Stimulated activated naive CD4-positive, alpha-beta T cell (primary cell): ENCODE measurements around the gene CARD14.
A peak's percentile ranks its signal among the peaks of the same experiment; 100 is the strongest.

Experiments
- DNase-seq, 6 experiments: peaks; one replicate each; lab custom pipeline; 2025; lab: John Stamatoyannopoulos, UW

The CARD14 gene

DNA sequence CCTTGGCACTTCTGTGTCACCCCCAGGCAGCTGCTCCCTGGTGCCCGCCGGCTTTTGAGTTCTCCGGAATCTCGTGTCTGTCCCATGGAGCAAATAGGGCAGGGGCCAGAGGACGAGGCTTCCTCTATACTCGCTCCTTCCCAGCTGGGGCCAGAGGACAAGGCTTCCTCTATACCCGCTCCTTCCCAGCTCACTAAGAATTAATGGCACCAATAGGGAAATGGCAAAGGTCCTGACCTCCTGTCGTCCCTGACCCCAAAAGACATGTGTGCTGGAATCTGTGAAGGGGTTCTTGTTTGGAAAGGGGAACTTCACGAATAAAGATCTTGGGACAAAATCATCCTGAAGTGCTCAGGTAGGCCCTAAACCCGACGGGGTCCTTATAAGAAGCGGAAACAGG lies 42.7 kb downstream of the CARD14 start:
- DNase-seq: no peak

GRCh38 chr17:80212962-80213642 lies 43.3 kb downstream of the CARD14 start:
- DNase-seq: no peak

- no peak for DNase-seq
Measured at GRCh38 chr17:80213643-80213975, 43.8 kb downstream of the CARD14 start.

GRCh38 chr17:80214012-80214877 lies 44.4 kb downstream of the CARD14 start:
- DNase-seq: no peak

DNA sequence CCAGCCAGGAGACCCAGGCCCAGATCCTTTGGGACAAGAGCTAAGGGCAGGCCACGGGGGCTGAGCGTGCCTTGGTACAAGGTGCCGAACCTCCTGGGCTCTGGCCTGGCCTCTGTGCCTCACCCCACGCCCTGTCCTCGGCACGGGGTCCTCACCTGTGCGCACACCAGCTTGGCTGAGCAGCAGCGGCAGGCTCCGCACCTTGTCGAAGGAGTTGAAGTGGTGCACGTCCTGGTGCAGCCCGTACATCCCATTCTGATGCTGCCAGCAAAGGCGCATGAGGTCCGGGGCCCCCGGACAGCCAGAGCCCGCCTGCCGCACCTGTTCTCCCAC lies 45.0 kb downstream of the CARD14 start:
- no peak for DNase-seq

DNA sequence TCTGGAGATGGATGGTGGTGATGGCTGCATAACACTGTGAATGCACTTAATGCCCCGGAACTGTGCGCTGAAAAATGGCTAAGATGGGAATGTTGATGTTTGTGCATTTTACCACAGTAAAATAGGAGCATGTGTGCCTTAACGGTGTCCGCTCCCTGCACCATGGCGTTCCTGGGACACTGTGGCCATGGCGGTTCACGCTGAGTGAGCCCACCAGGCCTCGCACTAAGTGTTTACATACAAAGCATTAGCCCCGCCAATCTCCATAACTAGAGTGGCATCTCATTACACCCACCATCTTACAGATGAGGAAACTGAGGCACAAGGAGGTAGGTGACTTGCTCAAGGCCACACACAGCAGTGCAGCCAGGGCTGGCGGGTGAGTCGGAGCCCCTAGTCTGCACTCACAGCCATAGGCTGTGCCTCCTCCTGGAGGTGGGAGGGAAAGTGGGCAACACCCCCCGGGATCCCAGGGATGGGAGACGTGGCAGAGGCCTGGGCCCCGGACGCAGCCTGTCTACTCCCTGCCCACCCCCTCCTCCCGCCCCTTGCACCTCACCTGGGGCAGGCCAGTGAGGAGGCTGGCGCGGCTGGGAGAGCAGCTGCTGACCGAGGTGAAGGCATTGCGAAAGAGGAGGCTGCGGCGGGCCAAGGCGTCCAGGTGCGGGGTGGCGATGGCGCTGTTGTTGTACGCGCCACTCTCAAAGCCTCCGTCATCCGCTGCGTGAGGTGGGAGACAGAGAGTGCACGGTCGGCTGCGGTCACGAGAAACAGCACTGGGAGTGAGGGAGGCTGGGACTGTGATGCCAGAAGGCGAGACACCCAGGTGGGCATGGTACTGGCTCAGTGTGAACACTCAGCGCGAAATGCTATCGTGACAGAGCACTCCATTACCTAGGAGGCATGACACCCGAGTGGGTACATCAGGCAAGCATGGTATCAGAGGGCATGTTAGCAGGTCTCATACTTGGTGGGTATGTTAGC lies 46.9 kb downstream of the CARD14 start:
- DNase-seq: no peak

- no peak for DNase-seq
Measured at GRCh38 chr17:80217703-80218362, 48.0 kb downstream of the CARD14 start.

DNA sequence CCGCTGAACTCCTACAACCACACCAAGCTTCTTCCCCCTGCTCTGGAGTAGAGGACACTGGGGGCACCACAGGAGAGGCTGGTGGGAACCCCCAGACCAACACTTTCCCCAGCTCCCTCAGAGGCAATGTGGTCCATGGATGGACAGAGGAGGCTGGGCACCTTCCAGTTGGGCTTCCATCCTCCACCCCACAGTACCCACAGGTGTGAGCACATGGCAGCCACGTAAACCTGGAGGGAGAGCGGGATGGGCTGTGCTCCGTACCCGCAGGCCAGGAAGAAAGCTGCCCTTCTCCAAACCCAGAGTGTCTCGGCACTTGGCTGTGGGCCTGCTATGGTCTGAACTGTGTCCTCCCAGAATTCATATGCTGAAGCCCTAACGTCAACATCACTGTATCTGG lies 48.6 kb downstream of the CARD14 start:
- no peak for DNase-seq

DNA sequence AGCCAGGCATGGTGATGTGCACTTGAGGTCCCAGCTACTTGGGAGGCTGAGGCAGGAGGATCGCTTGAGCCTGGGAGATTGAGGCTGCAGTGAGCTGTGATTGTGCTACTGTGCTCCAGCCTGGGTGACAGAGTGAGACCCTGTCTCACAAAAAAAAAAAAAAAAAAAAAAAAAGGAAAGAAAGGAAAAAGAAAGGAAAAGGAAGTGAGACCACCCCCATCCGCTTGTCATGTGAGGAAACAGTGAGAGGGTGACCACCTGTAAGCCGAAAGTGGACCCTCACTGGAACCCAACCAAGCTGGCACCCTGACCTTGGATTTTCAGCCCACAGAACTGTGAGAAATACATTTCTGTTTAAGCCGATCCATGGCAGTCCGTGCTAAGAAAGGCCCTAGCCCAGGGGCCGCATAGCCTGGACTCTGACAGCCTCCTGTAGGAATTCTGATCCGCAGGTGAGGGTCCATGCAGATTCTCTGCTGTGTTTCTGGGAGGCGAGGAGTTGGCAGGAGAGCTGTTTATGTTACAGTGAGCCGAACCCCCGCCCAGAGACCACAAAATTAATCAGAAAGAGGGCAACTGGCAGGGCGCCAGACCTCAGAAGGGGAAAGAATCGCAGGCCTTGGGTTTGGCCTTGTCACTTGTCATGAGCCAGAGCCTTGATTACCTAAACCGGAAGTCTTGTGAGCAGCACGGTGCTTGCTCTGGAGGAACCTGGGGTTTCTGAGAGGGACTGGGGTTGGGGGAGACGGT lies 49.4 kb downstream of the CARD14 start:
- DNase-seq: peak; percentile 75 to 89 (median 80)

- no peak for DNase-seq
Measured at GRCh38 chr17:80219763-80220053, 49.9 kb downstream of the CARD14 start.

DNA sequence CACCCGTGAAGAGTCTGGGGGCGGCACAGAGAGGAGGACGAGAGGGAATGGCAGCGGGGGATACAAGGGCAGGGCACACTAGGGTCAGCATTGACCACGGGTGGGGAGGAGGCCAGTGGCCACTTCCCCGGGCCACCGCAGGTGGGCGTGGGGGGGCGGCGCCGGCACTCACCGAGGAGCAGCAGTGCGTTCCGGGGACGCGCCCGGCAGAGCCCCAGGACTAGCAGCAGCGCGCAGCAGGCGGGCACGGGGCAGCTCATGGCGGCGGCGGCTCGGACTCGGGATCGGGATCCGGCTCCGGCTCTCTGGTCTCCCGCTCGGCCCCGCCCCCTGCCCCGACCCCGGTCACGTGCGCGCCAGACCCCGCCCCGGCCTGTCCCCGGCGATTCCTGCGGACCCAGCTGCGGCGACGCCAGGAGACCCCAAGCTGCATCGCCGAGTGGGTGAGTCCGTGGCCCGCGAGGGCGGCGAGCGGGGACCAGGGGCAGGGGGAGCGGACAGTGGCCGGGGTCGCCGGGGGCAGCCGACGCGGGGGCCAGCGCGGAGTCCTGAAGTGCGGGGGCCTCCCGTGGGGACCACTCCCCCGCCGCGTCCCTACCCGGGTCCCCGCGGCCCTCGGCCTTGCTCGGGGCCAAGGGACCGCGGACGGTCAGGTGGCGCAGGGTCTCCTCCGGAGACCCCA lies 50.4 kb downstream of the CARD14 start, which contains the start of the genes SGSH and SLC26A11:
Gene SGSH (minus strand): TSS at position 280 of the 682 bp plus-strand sequence. CDS start 20 bp downstream, at position 260.
Gene SLC26A11 (plus strand): TSS at position 374 of the 682 bp plus-strand sequence. CDS start 1,134 bp downstream, outside the sequence.
- peak in 5 of 6 experiments; percentile 32 to 65 (median 51) for DNase-seq

DNA sequence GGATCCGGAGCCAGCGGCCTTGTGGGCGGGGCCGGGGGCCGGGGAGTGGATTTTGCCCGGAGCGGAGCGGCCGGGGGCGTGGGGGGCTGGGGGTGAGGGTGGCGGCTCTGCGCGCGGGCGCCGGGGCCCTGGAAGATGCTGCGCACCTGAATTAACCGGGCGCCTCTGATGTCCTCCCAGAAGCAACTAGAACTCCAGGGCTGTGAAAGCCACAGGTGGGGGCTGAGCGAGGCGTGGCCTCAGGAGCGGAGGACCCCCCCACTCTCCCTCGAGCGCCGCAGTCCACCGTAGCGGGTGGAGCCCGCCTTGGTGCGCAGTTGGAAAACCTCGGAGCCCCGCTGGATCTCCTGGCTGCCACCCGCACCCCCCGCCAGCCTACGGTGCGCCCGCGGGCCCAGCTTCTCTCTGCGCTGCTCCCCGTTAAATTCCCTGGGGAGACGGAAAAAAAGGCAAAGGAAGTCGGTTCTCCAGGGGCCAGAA lies 50.9 kb downstream of the CARD14 start:
- peak in 4 of 6 experiments; percentile 9 to 26 (median 19) for DNase-seq

DNA sequence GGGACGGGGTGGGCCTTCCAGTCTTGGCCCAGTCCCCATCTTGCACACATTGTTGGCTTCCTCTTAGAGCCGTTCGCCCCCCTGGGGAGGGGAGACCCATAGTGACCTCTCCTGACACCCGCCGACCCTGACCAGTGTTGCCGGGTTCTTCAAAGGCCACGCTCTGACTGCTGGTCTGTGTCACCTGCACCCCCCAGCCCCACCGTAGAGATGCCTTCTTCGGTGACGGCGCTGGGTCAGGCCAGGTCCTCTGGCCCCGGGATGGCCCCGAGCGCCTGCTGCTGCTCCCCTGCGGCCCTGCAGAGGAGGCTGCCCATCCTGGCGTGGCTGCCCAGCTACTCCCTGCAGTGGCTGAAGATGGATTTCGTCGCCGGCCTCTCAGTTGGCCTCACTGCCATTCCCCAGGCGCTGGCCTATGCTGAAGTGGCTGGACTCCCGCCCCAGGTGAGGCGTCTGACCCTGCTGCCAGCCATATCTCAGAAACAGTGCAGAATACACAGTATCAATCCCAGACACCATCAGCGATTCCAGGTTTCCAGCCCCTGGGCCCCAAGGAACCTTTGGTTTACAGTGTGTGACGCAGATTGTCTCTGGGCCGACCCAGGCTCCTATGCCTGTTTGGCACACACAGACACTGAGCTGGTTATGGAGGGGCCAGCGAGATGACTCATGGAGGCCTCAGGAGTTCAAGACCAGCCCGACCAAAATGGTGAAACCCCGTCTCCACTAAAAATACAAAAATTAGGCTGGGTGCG lies 51.7 kb downstream of the CARD14 start:
- DNase-seq: no peak

DNA sequence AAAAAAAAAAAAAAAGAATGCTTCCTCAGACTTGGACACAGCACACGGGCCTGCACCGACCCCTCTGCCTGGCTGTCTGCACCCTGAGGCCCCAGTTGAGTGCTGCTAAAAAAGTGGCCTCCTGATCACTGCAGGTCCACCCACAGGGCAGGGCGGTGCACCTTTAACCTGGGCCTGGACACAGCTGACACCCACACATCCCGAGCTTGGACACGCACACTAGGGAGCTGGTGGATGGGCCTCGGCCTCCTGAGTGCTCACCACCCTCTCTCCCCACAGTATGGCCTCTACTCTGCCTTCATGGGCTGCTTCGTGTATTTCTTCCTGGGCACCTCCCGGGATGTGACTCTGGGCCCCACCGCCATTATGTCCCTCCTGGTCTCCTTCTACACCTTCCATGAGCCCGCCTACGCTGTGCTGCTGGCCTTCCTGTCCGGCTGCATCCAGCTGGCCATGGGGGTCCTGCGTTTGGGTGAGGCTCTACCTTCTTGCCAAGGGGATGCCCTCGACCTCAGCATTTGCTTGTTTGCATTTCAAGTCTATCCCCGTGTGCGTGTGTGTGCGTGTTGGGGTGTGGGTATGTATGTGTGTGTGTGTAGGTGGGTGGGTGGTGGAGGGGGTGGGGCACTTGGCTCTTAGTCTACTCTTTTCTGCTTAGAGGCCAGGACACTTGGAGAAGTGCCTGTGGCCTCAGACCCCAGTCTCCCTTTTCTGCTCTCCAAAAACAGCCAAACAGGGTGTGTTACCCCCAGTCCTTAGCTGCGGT lies 52.7 kb downstream of the CARD14 start:
- DNase-seq: no peak

DNA sequence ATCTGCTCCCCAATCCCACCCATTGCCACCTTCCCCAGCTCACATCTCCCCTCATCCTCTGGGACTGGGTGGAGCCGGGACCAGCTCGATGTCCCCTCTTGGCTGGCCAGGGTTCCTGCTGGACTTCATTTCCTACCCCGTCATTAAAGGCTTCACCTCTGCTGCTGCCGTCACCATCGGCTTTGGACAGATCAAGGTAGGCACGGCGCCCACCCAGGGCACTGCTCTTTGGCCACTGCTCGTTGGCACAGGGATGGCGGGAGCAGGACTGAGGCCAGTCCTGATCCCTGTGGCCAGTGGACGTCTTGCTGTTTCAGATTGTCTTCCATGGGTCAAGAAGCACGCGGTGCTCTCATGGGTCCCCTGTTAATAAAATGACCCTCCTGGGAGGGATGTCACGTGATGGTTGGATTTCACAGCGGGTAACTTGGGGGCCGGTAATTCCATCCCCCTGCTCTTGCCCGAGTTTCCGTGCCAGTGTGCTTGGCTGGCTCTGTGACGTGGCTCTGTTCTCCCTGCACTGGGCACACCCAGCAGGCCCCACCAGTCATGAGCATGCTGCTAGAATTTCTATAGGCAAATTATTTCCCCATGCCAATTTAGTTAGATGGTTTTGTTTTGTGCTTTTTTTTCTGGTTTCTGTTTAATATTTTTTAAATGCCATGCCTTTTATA lies 53.4 kb downstream of the CARD14 start:
- DNase-seq: no peak

DNA sequence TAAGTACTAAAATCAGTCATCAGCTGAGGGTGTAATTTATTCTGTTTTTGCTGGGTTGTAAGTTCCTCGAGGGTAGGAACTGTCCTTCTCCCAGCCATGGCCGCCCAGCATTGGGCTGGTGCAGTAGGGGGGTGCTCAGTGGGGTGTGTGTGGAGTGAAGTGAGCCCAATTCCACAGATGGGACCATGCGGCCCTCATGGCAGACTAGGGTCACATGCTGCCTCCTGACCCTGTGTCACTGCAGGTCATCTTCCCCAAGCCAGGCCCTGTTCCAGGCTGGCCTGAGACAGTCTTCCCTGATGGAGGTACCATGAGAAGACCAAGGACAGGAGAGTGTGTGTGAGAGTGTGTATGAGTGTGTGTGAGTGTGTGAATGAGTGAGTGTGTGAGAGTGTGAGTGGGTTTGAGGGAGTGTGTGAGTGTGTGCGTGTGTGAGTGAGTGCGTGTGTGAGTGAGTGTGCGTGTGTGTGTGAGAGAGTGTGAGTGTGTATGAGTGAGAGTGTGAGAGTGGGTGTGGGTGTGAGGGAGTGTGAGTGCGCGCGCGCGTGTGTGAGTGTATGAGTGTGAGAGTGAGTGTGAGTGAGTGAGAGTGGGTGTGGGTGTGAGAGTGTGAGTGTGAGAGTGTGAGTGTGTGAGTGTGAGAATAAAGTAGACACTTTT lies 54.1 kb downstream of the CARD14 start:
- no peak for DNase-seq

DNA sequence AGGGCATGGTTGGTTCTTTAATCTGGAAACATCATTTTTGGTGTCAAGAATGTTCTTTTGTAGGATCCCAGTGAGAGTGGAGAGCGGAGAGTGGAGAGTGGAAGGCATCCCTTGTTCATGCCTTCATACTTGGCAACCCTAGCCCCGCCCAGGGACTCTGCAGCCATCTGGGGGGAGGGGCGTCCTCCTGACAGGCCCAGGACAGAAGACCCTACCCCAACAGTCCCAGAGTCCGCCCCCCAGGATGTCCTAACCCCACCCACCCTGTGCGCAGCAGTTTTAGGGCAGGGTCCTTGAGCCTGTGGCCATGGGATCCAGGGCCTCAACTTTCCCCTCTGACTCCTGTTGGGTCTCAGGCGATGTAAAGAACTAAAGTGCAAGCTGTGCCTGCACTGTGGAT lies 54.9 kb downstream of the CARD14 start:
- DNase-seq: no peak

DNA sequence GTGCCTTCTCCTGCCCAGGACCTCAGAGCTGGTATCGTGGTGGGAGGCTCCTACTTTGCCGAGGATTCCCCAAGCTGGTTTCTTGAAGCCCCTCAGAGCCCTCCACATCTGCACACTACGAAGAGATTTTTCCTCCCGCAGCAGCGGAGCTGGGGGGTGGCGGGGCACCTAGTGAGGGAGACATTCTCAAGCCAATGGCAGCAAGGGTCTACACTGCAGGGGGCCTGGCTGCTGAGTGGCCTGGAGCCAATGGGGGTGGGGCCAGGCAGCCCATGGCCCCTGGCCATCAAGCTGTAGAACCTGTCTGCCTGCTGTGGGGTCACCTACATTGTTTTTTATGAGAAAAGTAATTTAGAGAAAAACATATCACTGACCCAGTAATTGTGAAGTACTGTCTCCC lies 55.4 kb downstream of the CARD14 start:
- DNase-seq: no peak
